ENCODE measurements around the gene FAM110A. TPM values are rescaled to one million over a fixed set of nuclear protein-coding genes. Genes with fewer than 3 reads are reported as not detected.

FAM110A gene
- total RNA-seq, 2 donors from 2014 or later = 12.1 to 16.9 TPM

GRCh38 chr20:843912-844311 lies 10.4 kb downstream of the FAM110A start:
- Histone ChIP-seq H3K27ac (ENCODE audit: low read depth, low read length) (no peak overlapping the region), H3K36me3 (ENCODE audit: control insufficient read depth, insufficient read depth, low read length) (no peaks in the 10 kb centered on the region), H3K4me3 (ENCODE audit: low read length) (no peak overlapping the region), H3K9me3 (ENCODE audit: control insufficient read depth, low read length) (no peaks in the 10 kb centered on the region), H3K9ac (ENCODE audit: extremely low read depth, low read length, poor library complexity, severe bottlenecking) (no peak overlapping the region), H3K4me1 (ENCODE audit: control insufficient read depth, insufficient read depth, low read length) (peaks cover 7% of the 10 kb centered on the region), H3K27me3 (ENCODE audit: control insufficient read depth, insufficient read depth, low read length, poor library complexity, severe bottlenecking) (peaks cover 34% of the 10 kb centered on the region)
- no peak for TF ChIP-seq CTCF (conservative IDR thresholded peaks at IDR 0.05)
- Mint-ChIP-seq H3K4me1 (peaks cover 3% of the 10 kb centered on the region), H3K36me3 (ENCODE audit: low read depth) (peaks cover 2% of the 10 kb centered on the region), H3K27me3 (ENCODE audit: insufficient read depth) (peaks cover 48% of the 10 kb centered on the region), H3K4me3 (no peak overlapping the region), H3K9me3 (no peaks in the 10 kb centered on the region), H3K27ac (no peak overlapping the region)
- 77 to 85% methylated on average over 3 to 9 of the region's 9 CpGs for WGBS, 2 experiments (ENCODE audit: insufficient coverage in 1 of 2, insufficient read length in 1 of 2)
- DNase-seq = no peak

GRCh38 chr20:844473-845225 lies 11.1 kb downstream of the FAM110A start:
- Histone ChIP-seq H3K9ac (ENCODE audit: extremely low read depth, low read length, poor library complexity, severe bottlenecking) (peak overlapping the region; percentile 53), H3K36me3 (ENCODE audit: control insufficient read depth, insufficient read depth, low read length) (no peaks in the 10 kb centered on the region), H3K4me1 (ENCODE audit: control insufficient read depth, insufficient read depth, low read length) (peaks cover 7% of the 10 kb centered on the region), H3K9me3 (ENCODE audit: control insufficient read depth, low read length) (no peaks in the 10 kb centered on the region), H3K27me3 (ENCODE audit: control insufficient read depth, insufficient read depth, low read length, poor library complexity, severe bottlenecking) (peaks cover 34% of the 10 kb centered on the region), H3K27ac (ENCODE audit: low read depth, low read length) (peak overlapping the region; percentile 95), H3K4me3 (ENCODE audit: low read length) (peak overlapping the region; percentile 75)
- Mint-ChIP-seq H3K4me1 (peaks cover 3% of the 10 kb centered on the region), H3K4me3 (peak overlapping the region; percentile 58), H3K36me3 (ENCODE audit: low read depth) (peaks cover 2% of the 10 kb centered on the region), H3K27me3 (ENCODE audit: insufficient read depth) (peaks cover 48% of the 10 kb centered on the region), H3K9me3 (no peaks in the 10 kb centered on the region), H3K27ac (no peak overlapping the region)
- peak; percentile 12 for TF ChIP-seq CTCF (conservative IDR thresholded peaks at IDR 0.05)
- WGBS, 2 experiments (ENCODE audit: insufficient coverage in 1 of 2, insufficient read length in 1 of 2) = 22 to 23% methylated on average over 34 to 44 of the region's 47 CpGs
- peak; percentile 97 for DNase-seq

GRCh38 chr20:845226-845868 lies 11.8 kb downstream of the FAM110A start:
- H3K4me3 Mint-ChIP-seq = peak overlapping the region; percentile 58
- Histone ChIP-seq H3K27ac (ENCODE audit: low read depth, low read length) (peak overlapping the region; percentile 95), H3K9ac (ENCODE audit: extremely low read depth, low read length, poor library complexity, severe bottlenecking) (no peak overlapping the region), H3K9me3 (ENCODE audit: control insufficient read depth, low read length) (no peaks in the 10 kb centered on the region), H3K27me3 (ENCODE audit: control insufficient read depth, insufficient read depth, low read length, poor library complexity, severe bottlenecking) (peaks cover 34% of the 10 kb centered on the region), H3K4me3 (ENCODE audit: low read length) (no peak overlapping the region), H3K36me3 (ENCODE audit: control insufficient read depth, insufficient read depth, low read length) (no peaks in the 10 kb centered on the region), H3K4me1 (ENCODE audit: control insufficient read depth, insufficient read depth, low read length) (peaks cover 7% of the 10 kb centered on the region)
- peak; percentile 1 for TF ChIP-seq CTCF (conservative IDR thresholded peaks at IDR 0.05)
- H3K9me3 Mint-ChIP-seq = no peaks in the 10 kb centered on the region
- peak; percentile 68 for DNase-seq
- H3K36me3 Mint-ChIP-seq (ENCODE audit: low read depth) = peaks cover 2% of the 10 kb centered on the region
- H3K27ac Mint-ChIP-seq = no peak overlapping the region
- 60 to 66% methylated on average over 37 to 50 of the region's 50 CpGs for WGBS, 2 experiments (ENCODE audit: insufficient coverage in 1 of 2, insufficient read length in 1 of 2)
- peaks cover 3% of the 10 kb centered on the region for H3K4me1 Mint-ChIP-seq
- peaks cover 48% of the 10 kb centered on the region for H3K27me3 Mint-ChIP-seq (ENCODE audit: insufficient read depth)

Measured in endodermal cell (in vitro differentiated cells).